Activated T-helper 1 cell treated with anti-CD3 and anti-CD28 coated beads, Interleukin-2, amount 50 U/mL, for 16 hours (primary cell): Measurements from ENCODE around the gene RPS6KL1.

Experiments used
- DNase-seq, 2 donors: peaks; one replicate each; pipeline ENCODE4 v3.0.0-alpha.2; 2020; ENCODE audit warnings: low read depth in 1 of 2, low spot score in 1 of 2

Gene RPS6KL1

DNA sequence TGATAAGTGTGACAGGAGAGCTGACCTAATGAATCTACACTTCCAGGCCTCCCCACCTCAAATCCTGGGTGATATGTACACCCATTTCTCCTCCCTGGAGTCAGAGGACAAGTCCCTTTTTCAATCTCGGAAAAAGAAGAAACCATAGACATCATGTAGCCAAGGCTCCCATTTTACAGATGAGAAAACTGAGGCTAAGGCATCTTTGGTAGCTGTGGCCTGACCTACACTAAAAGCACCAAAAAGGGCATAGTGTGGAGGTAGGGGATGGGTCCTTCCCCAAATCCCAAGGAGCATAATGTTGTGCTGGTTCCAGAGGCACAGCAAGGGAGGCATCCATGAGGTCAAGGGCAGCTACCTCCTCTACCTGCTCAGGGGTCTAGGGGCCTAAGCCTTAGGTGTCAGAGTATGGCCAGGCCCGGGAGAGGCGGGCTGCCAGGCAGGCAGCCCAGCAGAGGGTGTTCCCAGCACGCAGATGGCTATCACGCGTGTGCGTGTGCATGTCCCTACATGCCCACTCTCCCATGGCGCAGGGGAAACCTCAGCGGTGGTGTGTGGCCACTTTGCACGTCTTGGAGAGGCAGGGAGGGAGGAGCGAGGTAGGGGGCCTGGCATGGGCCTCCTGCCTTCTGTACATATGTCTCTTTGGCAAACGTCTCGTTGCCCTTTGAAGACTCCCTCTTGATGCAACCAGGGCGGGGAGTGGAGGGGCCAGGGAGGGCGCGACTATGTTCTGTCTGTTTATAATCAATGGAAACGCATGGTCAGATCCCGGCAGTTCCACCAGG, 29.8 kb upstream of the RPS6KL1 start:
- DNase-seq, result no peak

DNA sequence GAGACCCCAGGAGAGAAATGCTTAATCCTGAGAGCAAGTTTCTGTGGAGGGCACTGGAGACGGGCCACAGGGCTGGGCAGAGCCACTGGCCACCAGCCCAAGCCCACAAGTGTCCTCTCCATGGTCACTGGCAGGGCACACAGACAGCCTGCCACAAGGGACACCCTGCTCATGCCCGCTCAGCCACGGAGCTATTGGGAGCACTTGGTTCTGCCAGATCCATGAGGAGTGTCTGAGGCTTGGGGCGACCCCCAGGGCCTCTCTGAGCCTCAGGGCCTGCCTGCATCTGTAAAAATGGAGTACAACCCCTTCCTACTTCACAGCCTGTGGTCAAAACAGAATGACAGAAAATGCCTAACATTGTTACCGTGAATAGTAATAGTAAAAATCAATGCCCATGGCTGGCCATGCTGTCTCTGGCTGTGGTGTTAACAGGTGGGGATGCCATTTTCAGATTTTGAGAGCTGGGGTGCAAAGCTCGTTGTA, 29.2 kb upstream of the RPS6KL1 start:
- no peak for DNase-seq

DNA sequence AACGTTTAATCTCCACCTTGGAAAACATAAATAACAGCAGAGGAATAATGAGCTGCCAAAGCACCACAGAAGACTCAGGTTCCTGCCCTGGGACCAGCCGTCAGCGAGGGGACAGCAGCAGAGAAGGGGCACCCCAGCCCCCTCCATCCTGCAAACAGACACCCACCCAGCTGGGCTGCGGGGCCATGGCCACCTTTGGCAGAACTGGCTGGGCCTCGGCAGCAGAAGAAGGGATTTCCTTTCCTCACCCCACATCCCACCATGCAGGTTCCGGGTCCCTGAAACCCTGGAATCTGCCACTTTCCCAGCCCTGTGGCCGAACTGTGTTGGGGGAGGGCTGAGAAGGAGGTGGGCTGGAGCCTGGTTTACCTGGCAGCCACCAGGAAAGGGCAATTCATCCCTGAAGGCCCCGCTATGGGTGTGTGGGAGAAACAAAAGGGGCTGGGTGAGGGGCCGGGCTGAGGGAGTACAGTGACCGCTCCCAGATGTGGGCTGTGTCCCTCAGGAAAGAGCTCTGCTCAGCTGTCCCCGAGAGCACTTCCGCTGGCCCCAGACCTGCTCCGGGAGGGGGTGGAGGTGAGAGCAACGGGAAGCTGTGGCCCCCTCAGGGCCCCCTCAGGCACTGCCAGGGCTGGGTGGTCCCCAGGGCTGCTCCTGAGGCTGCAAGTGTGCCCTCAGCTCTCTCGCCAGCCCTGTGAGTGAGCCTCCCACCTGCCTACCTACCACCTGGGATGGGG, 28.6 kb upstream of the RPS6KL1 start:
- no peak for DNase-seq

DNA sequence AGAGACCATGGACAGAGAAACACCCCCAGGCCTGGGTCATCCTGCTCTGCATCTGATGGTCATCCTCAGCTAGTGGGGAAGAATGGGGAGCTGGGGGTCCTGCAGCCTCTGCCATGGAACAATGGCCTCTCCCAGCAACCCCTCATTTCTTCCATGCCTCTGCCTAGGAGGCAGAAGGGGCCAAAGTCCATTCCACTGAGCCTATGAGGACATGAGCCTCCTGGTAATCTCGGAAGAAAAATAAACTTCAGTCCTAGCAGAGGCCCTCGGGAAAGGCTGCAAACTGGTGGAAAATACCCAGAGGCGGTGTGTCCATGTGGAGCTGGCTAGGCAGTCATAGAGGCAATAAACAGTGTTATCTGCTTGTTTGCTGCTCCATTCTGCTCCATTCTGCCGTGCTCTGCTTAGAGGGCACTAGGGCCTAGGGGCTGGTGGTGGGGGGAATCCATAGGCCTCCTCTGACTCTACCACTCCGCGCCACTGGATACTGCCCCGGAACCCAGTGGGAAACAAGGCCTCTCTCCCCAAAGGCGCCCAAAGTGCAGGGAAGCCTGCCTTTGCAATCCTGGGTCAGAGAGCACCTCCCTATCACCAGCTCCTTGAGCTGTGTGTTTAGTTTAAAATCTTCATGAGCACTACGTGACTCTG, 27.9 kb upstream of the RPS6KL1 start:
- no peak for DNase-seq

DNA sequence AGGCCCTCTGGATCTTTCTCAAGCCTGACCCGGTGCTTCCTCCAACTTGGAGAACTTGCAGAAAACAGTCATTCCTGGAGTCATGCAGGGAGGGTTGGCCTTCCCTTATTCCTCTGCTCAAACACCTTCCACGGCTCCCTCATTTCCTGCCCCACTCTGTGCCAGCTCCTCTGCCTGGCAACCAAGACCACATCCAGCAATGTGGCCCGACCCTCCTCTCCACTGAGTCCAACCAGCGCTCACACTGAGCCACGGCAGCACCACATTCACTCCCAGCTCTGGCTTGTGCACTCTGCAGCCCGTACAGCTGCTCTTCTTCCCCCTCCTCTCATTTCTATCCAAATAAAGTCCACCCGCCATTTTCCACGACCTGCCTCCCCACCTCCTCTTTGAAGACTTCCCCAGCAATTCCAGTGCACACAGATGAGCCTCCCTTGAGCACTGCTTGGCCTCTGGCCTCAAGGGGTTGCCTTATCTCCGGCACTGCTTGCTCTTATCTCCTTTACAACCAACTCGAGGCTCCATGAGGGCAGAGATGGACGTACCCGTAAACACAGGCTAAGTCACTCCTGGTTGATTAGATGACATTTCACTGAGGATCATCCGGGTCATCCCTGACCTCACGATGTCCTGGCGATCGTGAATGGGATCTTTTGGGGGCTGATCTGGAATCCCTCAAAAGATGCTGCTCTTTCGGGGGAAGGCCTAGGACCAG, 27.0 kb upstream of the RPS6KL1 start:
- no peak for DNase-seq

DNA sequence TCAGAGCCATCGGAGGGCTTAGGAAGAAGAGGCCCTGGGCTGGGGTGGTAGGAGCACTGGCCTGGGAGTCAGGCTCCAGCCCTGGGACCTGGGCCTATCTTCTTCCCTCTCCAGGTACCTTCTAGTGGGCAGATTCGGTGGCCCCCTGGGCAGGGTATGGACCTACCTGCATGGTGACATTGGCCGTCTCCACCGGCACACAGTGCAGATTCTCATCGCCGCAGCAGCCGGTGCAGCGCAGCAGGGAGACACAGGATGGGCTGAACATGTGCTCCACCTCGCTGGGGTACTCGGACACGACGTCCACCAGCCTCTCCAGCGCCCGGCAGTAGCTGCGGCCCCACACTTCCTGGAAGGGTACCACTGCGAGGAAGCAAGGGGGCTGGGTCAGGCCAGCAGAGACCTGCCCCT, 26.1 kb upstream of the RPS6KL1 start:
- no peak for DNase-seq

DNA sequence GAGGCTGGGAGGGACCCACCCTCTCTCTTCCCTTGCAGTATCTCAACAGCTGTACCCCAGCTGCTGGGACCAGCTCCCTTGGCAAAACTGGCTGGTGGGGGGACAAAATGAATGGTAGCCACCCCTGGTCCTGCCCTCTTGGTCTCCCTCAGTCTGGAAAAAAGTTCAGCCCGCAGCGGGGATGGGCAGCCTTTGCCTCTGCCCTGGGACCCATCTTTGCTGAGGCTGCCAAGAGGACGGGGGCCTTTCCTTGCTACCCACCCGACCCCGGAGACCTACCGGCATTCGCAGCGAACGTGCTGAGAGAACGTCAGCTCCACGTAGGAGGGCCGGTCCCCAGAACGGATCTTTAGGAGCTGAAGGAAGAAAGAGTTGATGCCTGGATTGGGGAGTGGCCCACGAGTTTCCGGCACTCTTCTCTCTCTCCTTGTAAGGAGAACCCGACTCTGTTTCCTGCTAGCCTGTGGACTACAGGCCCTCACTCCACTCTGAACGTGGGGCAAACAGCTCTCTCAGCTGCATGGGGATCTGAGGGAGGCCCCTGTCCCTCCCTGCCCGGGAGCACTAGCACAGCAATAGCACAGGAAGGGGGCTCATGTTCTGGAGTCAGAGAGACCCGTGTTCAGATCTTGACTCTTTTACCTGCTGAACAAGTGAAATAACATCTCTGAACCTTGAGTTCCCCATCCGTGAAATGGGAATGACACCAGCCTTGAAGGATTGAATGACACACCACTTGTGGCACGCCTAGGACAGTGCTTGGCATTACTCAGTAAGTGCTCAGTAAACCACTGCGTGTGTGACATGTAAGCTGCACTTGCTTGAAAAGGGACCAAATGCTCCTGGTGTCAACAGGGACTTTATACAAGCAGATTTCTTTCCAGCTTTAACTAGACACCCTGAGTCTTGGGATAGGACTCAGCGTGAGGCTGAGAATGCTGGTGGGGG, 25.4 kb upstream of the RPS6KL1 start:
- DNase-seq, result no peak

DNA sequence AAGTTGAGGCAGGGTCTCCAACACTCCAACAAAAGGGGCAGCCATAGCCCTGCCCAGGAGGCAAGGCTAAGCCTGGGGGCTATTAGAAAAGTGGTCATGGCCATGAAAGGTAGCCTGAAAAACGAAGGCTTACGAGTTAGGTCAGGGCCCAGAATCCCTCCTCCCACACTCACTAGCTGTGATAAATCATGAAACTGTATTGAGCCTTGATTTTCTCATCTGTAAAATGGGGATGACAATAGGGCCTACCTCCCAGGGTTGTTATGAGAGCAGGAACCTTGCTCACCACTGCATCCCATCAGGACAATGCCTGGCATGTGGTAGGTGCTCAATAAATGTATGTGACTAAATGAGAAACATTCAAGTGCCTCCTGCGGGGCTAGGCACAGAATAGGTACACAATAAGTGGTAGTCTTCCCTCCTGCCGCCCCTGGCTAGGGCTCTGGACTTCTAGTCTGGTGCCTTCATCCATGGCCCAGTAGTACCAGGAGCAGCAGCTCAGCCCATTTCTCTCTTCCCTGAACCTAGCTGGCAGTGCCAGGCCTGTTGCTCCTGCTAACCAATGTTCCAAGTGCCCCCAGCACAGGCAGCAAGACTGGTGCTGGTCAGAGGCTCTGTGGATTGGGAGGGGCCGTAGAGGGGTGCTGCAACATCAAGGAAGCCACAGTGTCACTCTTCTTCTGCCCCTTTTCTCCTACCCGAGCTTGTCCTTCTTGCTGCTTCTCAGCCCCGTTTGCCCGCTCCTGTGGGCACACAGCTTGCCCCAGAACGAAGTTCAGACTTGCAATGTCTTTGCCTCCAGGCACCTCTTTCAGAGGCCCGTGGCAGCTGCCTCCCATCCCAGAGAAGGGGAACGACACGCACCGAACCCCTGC, 24.5 kb upstream of the RPS6KL1 start:
- no peak for DNase-seq

DNA sequence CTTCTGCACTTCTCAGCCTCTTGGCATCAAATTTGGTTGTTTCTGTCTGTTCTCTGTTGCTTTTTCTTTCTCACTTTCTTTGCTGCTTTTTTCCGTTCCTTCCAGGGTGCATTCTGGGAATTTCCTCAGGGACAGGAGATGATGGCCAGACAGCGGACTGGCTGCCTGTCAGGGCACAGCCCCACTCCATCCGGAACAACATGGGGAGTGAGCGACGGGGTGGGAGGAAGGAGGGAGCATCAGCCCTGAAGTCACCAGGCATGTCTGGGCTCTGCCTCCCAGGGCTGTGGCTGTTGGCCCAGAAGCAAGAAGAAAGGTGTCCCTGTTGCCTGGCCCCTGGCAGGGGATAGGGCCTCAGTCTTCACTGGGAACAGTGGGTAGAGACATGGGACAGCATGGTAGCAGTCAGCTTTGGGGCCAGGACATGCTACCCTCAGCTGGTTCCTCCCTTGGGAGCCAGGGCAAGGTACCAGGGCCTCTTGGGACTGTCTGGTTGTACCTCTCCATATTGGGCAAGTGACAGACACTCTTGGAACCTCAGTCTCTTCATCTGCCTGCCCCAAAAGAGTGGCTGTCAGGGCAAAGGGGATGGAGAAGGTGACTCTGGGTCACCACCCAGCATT, 23.7 kb upstream of the RPS6KL1 start:
- no peak for DNase-seq

DNA sequence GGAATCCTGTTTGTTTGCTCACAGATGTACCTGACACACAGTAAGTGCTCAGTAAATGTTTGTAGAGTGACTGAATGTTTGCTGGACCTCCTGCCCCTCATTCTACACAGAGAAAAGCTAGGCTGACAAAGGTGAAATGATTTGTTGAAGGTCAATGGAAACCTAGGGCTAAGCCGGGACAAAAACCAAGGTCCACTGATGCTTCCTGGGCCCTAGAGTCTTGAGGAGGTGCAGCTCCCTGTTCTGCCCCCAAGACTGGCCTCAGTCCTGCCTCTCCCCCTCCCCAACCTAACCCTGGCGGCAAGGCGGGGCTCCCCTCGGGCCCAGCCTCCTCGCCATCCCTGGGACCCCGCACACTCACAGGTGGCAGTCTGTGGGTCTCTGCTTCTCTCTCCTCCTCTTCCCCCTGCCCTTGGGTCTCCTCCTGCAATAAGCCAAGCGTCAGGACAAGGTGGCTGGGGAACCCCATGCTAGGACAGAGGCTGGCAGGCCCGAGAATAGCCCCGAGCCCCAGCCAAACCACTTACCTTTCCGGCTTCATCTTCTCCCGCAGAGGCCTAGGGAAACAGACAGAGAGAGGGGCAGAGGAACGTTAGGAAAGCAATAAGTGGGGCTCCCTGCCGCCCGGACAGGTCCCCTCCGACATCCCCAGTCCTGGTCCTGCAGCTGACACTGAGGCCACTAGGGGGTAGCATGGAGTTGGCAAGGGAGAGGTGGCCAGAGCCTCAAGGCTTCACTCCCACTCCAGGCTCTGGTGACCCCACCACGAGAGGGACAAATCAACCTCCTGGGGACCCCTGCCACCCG, 23.0 kb upstream of the RPS6KL1 start:
- DNase-seq, result peak; percentile 46 to 58

DNA sequence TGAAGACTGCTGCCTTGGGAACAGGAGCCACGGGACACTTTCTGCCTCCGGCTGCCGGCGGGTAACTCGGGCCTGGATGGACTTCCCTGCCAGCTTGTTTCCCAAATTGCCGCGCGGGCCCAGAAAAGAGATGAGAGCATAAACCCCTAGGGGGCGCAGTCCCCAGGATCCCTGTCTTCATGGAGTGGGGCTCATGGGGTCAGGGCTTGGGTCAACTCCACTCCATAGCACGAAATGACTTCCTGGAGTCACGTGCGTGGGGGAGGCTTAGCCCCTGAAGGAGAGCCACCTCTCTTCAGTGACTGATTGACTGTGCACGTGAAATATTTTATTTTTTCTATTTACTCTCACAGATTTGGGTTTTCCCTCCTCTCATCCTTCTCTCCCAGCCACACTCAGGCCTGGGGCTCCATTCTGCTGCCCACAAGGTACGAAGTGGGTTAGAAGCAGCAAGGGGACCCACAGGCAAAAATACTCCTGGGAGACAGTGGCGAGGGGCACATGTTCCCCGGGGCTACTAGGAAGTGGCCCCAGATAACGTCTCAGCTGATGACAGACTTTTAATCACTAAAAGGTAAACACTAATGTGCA, 22.3 kb upstream of the RPS6KL1 start:
- DNase-seq, result no peak

DNA sequence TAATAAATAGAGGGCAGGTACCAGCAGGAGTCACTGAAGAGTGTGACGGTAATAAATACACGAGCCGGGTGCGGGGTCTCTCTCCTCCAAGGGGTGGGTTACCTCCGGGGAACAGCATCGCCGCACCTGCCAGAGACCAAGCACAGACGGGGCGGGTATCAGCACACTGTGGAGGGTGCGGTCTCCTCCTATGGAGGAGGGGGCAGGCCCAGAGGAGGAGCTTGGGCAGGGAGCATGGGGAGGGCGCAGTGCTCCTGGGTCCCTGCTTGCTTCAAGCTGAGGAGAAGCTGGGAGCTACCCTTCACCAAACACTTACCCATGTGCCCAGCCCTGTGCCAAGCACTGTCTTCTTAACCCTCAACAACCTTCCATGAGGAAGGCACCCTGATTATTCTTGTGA, 19.5 kb upstream of the RPS6KL1 start:
- DNase-seq, result no peak

DNA sequence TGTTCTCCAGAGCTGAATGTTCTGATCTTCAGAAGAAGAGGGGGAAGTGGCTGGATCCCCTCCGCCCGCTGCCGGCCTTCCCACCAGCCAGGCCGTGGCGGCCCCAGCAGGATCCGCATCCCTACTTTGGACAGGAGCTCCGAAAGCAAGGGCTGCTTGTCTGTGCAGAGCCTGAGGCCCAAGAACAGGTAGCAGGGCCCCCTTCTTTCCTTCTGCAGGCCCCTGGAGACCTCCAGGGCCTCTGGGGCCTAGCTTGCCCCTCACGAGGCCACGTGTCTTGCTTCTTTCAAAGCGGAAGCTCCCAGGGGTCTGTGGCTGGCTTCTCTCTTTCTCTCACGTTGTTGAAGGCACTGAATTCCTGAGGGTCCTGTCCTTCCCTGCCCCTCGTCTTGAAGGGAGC, 19.1 kb upstream of the RPS6KL1 start:
- no peak for DNase-seq

DNA sequence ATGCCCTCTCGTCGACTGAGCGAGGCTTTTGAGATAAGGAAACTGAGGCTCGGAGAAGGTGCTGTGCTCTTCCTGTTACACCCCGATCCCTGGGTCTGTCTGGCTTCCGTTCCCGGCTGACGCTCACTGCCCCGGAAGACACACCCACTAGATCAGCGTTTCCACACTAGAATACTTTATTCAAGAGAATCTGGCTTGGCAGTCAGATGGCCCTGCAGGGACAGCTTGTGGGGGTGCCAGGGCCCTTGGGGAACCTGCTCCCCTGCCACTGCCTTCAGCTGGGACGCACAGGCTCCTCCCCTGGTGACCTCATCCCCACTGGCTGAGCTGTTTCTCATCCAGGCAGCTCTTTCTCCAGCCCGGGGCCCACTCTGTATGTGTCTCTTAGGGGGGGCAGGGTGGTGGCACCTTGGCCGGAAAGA, 18.6 kb upstream of the RPS6KL1 start:
- peak in 1 of 2 donors; percentile 24 for DNase-seq

DNA sequence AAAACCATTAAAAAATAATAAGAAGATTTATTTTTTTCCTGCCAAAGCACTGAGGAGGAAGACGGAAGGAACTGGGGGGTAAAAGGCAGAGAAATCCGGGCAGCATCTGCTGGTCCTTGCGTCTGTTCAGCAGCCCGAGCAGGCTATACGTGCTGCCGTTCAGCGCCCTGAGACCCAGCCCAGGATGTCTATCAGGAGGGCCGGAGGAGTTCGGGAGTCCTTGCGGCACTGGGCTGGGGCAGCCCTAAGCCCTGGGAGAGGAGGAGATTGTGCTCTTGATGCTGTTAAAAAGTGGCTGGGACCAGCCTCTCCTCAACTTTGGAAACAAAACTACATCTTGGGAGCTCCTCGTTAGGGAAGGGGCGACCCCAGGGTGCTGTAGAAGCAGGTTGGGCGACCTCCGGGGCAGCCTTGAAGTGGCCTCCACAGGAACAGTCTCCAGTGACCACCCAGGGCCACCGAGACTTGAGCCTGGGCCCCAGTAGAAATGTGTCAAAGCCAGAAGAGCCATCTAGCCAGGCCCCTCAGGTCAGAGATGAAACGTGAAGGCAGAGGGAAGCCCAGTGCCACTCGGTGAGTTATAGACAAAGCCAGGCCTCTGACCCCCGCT, 18.0 kb upstream of the RPS6KL1 start:
- DNase-seq, result no peak

DNA sequence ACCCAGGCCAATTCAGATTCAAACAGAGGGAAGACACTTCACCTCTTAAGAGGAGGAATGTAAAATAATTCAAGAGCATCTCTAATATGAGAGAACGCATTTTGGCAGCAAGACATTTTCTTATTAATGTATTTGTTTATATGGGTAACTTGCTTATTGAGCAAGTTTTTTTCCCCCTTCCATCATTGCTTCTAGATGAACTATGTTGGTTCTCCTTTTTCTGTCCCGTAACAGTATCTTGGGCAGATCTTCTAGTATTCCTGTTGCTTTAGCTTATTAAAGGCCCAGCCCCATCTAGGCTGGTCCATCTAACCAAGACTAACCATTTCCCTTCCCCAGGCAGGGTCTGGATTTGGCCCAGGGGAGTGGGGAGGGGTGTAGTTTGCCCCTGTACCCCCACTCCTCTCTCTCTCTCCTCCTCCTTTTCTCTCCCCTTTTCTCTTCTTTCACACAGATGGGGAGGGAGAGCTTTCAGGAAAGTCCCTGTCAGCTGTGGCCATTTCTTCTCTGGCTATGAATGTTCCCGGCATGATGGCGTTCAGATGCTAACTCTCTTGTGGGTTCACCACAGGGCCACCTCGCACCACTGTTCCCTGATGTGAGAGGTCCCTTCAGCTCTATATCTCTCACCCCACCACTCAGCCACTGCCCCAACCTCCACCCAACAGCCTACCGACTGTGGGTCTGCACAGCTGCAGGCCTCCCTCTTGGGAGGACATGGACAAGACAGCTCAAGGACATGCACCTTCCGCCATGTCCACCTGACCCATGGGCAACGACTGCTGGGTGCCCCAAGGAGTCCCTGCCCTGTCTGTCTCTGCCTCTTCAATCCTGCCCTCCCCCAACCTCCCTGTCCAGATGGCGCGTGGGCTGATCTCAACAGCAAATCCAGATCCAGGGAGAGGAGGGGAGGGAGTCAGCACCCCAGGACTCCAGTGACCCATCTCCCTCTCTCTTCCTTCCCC, 15.8 kb upstream of the RPS6KL1 start:
- no peak for DNase-seq
